GM21381 (cell line): ENCODE measurements around the gene ACE.

ENCODE experiments used
- ATAC-seq: cut with Tn5 transposase; IDR thresholded peaks from one replicate; pipeline ENCODE4 v1.9.1; 2021; ENCODE audit warnings: mild to moderate bottlenecking, moderate library complexity; ENCODE audit not compliant: unreplicated experiment

ACE gene

GRCh38 chr17:63534078-63534570 is 57.3 kb downstream of the ACE start:
- ATAC-seq = no peak

- ATAC-seq = no peak
Measured at GRCh38 chr17:63534816-63535455, 58.1 kb downstream of the ACE start.

- ATAC-seq = no peak
Measured at GRCh38 chr17:63535640-63536039, 58.8 kb downstream of the ACE start.

- no peak for ATAC-seq
Measured at GRCh38 chr17:63537001-63537400, 60.1 kb downstream of the ACE start.

GRCh38 chr17:63537991-63538692 is 61.3 kb downstream of the ACE start:
- ATAC-seq = no peak

- ATAC-seq = no peak
Measured at GRCh38 chr17:63538693-63539595, 62.1 kb downstream of the ACE start.

GRCh38 chr17:63540590-63540989 is 63.7 kb downstream of the ACE start:
- no peak for ATAC-seq

GRCh38 chr17:63542218-63542545 is 65.3 kb downstream of the ACE start:
- no peak for ATAC-seq

- ATAC-seq = no peak
Measured at GRCh38 chr17:63542942-63543821, 66.3 kb downstream of the ACE start.

GRCh38 chr17:63543822-63544420 is 67.1 kb downstream of the ACE start:
- ATAC-seq = no peak

GRCh38 chr17:63544467-63545301 is 67.8 kb downstream of the ACE start:
- ATAC-seq = no peak

GRCh38 chr17:63546308-63547082 is 69.6 kb downstream of the ACE start:
- ATAC-seq = no peak

- ATAC-seq = no peak
Measured at GRCh38 chr17:63547083-63547523, 70.2 kb downstream of the ACE start.
